GM21360 (cell line): ENCODE measurements around the gene DCTN3.
"Not testable (repeated sequence)": the region's sequence is repeated elsewhere in the genome, so short reads cannot be mapped to it uniquely, and the experiment has no call there.

Experiments used
- ATAC-seq: cut with Tn5 transposase; IDR thresholded peaks from one replicate; pipeline ENCODE4 v1.9.1; 2021; ENCODE audit warnings: mild to moderate bottlenecking, moderate library complexity; ENCODE audit not compliant: unreplicated experiment

Gene DCTN3

DNA sequence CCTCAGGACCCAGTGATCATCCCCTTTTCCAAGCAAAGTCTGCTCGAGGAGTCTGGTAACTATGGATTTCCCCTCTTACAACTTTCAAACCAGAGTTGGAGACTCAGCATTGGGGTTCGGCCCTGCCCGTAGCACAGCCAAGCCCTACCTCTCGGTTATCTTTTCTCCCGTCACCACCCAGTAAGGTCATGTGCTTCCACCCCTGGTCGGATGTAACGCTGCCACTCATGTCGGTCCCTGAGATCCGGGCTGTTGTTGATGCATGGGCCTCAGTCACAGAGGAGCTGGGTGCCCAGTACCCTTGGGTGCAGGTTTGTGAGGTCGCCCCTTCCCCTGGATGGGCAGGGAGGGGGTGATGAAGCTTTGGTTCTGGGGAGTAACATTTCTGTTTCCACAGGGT is 27.4 kb upstream of the DCTN3 start:
- ATAC-seq = no peak

DNA sequence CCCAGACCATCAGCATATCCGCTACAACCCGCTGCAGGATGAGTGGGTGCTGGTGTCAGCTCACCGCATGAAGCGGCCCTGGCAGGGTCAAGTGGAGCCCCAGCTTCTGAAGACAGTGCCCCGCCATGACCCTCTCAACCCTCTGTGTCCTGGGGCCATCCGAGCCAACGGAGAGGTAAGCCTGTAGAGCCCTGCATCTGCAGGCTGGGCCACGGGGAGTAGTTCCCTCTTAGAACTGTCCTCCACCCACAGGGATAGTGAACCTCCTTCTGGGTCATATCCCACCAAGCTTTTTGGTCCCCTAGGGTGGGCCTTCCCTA is 26.7 kb upstream of the DCTN3 start:
- ATAC-seq = no peak

DNA sequence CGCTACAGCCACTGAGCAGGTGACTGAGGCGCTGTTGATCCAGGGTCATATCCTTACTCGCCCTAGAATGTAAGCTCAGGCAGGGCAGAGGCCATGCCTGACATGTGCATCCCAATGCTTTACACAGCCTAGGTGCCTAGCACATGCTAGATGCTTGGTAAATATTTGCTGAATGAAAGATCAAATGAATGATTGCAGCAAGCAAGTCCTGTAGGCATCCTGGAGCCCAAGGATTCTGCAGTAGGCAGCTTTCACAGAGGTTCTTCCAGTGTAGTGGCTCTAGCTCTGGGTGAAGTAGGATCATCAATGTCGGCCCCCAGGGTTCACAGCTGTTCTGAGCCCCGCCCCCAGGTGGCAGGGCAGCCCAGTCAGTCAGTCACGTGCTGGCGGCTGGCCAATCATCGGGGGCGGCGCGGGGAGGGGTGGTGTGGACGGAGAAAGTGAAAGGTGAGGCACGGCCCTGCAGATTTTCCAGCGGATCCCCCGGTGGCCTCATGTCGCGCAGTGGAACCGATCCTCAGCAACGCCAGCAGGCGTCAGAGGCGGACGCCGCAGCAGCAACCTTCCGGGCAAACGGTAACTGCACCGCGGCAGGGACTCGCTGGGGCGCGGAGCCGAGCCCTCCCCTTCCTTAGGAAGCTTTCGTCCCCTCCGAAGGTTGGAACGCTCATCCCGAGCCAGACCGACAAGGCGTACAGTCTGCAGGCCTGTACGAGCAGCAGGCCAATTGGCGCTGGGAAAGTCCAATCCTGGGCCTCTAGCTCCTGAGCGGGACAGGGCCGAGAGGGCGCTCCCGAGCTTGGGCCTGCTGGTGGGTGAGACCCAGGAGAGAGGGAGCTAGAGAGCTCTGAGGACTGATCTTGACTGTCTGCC is 26.2 kb upstream of the DCTN3 start, which contains the start of gene GALT:
GALT (plus strand) TSS at position 465 of the 873 bp plus-strand sequence; CDS start at position 495, 30 bp downstream.
- ATAC-seq = peak; percentile 85

DNA sequence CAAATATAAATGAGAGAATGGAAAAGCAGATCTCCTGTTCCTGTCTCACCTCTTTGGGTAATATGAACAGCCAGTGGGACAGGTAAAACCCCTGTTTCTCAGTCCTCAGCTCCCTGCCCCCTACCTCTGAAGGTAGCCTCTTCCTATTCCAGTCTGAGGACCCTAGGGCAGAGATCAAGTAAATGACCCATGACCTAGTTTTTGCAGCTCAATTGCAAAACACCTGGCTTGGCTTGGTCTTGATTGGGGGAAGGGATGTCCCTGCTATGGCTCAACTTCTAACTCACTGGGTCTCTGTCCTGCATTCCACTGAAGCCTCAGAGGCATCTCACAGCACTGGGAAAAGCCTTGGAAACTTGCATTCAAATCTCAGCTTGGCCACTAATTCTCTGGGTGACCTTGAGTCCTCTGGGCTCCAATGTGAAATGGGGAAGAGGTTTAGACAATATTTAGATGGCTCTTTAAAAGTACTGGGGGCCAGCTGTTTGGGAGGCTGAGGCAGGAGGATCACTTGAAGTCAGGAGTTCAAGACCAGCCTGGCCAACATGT is 24.5 kb upstream of the DCTN3 start:
- ATAC-seq = no peak

DNA sequence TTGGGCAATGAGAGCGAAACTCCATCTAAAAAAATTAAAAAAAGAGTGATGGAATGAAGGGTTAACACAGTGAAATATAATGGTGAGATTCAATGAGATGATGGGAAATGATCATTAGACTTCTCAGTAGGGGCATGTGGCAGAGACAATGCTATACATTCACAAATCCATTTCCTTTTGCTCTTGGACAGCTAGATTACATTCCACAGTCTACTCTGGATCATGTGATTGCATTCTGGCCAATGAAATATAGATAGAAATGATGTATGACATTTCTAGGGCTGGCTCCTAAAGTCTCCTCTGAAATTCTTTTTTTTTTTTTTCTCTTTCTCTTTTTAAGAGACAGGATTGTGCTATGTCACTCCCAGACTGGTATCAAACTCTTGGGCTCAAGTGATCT is 22.4 kb upstream of the DCTN3 start:
- ATAC-seq = no peak

DNA sequence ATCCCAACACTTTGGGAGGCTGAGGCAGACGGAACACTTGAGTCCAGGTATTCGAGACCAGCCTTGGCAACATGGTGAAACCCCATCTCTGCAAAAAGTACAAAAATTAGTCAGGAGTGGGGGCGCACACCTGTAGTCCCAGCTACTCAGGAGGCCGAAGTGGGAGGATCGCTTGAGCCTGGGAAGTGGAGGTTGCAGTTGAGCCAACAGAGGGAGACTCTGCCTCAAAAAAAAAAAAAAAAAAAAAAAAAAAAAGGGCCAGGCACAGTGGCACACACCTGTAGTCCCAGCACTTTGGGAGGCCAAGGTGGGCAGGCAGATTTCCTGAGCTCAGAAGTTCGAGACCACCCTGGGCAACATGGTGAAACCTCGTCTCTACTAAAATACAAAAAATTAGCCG is 19.0 kb upstream of the DCTN3 start:
- not testable (repeated sequence) for ATAC-seq

DNA sequence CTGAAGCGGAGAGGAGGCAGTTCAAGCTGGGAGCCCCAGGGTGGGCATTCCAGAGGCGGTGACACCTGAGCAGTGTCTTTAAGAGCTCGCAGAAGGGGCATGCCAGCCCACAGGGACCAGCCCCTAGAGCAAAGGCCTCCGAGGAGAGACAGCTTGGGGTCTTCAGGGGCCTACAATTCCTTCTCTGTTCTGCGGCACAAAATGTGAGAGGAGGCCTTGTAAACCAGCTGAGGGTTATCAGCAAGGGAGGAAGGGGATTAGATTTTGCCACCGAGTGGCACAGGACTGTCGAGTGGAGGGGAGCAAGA is 17.8 kb upstream of the DCTN3 start:
- no peak for ATAC-seq

DNA sequence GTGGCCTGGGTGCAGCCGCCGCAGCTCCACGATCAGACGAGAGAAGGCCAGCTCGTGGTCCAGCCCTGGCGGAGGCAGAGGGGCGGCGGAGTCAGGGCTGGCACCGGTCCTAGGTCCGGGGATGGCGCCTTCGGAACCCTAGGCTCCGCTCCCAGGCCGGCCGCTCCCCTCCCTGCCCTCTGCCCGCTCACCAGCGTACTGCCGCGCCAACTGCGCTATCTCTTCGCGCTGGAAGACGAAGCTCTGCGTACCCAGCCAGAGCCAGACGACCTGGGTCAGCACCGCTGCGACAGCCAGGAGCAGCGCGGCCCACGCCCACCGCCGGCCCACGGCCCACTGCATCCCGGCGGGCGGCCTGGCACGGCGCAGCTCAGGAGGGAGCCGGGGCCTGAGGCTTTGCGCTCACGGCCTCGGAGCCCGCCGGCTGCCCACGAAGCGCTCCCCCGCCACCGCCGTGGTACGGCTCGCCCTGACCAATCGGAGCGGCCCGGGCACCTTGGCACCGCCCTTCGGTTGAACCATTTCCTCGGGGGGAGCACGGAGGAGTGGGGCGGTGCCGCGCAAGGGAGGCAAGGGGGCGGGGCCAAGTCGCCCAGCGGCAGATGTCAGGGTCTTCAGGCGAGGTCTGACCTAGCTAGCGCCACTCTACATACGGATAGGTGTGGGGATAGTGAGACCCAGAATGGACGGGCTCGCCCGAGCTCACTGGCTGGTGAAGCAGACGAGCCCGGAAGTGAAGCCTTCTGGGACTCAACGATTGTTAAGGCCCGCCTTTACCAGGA is 17.3 kb upstream of the DCTN3 start, which contains the start of gene SIGMAR1:
SIGMAR1 (minus strand) TSS at position 432 of the 782 bp plus-strand sequence; CDS start at position 342, 90 bp downstream.
- ATAC-seq = peak; percentile 81

DNA sequence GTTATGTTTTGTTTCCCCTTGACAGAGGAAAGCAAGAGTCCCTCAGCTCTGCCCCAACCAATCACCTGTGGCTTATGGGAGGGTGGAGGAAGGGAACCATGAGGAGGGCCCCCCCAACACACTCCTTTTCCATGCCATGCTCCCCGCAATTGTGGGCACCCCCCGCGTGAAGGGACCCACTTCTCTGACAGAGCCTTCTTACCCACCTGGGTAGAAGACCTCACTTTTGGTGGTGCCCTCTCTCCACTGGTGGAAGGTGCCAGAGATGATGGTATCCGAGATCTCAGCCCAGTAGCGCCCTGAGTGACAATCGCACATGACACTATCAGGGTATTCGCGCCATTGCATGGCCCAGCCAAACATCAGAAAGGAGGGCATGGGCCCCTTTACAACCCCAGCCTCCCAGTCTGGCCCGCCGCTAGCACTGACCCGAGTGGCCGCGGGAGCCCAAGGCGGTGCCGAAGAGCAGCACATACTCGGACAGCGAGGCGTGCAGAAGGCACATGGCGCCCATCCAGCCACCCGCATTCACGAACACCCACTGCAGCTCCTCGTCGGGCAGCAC is 16.6 kb upstream of the DCTN3 start:
- ATAC-seq = no peak

DNA sequence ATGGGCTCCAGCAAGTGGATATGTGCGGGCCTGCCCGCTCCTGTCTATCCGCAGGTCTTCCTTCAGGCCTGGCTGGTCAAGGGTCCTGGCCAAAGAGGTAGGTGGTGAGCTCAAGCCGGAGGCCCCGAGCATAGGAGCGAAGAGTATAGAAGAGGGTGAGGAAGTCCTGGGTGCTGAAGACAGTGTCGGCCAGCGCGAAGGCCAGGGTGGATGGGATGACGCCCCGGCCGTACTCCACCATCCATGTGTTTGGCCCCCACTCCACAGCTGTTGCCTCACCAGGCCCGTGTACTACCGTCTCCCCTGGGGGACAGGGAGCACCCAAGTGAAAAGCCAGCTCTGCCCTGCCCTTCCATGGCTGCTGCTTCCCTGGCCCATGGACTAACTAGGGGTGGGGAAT is 15.3 kb upstream of the DCTN3 start:
- ATAC-seq = no peak

DNA sequence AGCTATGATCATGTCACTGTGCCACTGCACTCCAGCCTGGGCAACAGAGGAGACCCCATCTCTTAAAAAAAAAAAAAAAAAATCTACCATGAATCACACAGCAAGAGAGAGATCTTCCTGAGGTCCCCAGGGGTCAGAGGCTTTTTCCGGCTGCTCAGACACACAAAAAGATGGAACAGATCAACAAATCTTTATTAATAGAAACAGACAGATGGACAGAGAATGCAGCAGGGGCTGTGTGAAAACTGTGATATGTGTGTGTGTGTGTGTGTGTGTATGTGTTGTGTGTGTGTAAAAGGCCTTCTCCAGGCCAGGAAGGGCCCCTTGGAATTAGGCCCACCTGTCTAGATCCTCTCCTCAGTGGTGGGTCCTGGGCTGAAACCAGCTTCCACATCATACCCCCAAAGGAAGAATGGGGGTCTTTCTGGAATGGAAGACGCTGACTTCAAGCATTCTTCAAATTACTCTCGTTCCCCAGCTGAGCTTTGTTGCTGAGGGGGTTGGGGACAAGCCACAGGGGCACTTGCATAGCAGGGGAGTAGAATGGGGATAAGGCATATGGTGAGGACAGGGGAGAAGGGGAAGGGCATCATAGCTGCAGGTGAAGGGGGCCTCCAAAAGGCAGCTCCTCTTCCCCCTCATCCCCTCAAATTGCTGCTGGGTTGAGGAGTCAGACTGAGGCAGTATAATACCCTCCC is 14.4 kb upstream of the DCTN3 start:
- no peak for ATAC-seq

DNA sequence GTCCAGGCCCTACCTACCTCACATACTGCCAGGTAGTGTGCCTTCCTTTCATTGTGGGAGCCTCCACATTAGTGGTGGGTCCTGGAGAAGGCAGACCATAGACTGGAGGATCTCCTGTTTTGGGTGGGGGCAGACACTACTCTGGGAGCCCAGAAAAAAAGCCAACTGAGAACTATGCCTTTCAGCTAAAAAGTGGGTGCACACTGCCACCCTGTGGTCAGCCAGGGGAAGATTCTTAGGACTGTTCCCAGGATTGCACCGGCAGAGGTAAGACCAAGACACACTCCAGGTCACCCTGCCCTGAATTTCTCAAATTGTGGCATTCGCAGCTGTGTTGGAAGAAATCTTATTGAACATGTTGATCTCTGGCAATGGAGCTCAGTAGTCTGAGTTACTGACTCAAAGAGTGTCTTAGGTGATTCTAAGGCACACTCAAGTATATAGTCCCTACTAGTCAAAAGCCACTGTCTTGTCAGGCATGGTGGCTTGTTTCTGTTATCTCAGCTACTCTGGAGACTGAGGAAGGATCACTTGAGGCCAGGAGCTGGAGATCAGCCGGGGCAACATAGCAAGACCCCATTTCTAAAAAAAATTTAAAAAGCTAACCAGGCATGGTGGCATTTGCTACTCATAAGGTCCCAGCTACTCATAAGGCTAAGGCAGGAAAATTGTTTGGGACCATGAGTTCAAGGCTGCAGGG is 13.7 kb upstream of the DCTN3 start:
- no peak for ATAC-seq

DNA sequence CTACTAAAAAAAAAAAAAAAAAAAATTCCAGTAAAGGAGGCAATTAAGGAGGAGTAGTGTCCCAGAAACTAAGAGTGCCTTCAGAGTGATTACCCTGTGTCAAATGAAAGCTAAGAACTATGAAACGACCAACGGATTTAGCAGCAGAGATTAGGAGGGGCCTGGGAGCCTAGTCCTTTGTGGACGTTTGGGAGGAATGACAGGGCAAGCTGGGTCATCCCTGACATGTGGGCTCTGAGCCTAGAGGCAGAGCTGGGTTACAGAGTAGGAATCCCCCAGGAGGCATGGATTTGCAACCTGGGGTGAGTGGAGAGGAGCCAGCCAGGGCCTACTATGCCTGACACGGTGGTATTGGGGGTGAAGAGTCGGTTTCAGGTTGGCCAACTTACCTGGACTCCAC is 12.9 kb upstream of the DCTN3 start:
- no peak for ATAC-seq

DNA sequence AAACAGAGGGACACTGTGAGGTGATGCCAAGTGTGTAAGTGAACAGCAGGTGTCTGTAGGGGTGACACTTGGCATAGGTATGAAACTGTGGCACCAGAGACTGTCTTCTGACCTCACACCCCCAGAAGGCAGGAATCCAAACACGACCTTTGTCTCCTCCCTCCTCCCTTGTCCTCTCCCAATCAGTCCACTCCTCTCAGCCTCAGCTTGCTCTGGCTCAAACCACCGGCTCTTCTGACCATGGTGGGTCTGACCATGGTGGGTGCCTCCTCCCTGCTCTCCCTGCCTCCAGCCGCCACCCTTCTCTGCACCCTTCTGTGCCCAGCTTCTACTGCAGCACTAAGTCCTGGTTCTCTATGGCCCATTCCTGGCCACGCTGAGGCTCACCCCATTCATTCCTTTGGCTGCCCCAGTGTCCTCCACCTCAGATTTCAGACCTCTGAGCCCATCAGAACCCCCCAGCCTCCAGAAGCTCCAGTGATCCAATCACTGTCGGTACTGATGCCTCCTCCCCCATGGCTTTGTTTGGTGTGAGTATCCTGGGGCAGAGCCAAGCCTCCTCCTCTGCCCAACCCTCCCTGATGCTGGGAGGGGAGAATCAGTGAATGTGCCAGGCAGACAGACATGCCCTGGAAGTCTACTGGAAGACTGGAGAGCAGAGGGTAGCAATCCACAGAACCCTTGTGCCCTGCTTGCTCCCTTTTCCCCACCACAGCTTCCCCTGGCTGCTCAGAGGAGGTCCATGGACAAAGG is 10.3 kb upstream of the DCTN3 start:
- no peak for ATAC-seq

DNA sequence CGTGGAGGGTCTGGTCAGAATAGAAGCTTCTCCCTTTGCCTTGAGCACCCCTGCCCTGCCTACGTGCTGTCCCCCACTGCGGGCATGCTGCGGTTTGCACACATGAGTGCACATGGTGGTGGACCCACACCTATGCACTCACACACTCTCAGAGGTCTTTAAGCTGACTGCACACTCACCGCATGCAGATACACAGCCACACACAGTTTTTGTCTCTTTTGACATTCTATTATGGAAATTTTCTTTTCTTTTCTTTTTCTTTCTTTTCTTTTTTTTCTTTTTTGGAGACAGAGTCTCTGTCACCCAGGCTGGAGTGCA is 9.2 kb upstream of the DCTN3 start:
- no peak for ATAC-seq

DNA sequence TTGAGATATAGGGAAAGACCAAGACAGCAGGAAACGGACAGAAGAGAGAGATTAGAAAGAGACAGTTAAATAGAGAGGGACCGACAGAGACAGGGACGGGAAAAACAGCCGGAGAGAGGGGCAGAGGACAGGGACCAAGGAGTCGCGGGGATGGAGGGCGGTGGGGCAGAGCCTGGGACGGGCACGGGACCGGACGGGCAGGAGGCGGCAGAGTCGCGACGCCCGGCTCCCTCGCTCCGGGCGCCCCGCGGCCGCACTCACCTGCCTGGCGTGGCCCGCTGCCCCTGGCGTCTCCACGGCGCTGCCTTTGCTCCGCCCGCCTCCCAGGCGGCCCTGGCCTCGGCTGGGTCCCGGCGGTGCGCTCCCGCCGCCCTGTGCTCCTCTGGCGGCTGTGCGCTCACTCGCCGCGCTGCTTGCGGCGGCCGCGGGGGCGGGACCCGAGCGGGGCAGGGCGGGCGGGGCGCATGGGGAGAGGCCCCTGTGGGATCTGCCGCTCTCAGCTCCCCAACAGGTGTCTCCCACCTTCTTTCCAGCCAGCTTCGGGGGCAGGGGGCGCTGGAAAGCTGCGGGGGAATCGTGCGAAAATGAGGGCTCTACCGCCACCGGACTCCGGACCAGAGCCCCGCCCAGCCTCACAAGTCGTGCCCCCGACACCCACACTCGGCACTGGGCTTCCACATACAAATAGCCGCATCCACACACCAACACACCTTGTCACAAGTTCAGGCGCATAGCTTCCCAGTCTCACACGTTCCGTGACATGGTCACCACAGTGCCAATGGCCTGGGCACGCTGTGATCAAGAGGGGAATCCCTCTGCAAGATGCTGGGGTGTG is 8.6 kb upstream of the DCTN3 start, which contains the start of gene ARID3C:
ARID3C (minus strand) TSS at position 411 of the 835 bp plus-strand sequence. CDS start 1,052 bp downstream, outside the sequence.
- peak; percentile 51 for ATAC-seq

DNA sequence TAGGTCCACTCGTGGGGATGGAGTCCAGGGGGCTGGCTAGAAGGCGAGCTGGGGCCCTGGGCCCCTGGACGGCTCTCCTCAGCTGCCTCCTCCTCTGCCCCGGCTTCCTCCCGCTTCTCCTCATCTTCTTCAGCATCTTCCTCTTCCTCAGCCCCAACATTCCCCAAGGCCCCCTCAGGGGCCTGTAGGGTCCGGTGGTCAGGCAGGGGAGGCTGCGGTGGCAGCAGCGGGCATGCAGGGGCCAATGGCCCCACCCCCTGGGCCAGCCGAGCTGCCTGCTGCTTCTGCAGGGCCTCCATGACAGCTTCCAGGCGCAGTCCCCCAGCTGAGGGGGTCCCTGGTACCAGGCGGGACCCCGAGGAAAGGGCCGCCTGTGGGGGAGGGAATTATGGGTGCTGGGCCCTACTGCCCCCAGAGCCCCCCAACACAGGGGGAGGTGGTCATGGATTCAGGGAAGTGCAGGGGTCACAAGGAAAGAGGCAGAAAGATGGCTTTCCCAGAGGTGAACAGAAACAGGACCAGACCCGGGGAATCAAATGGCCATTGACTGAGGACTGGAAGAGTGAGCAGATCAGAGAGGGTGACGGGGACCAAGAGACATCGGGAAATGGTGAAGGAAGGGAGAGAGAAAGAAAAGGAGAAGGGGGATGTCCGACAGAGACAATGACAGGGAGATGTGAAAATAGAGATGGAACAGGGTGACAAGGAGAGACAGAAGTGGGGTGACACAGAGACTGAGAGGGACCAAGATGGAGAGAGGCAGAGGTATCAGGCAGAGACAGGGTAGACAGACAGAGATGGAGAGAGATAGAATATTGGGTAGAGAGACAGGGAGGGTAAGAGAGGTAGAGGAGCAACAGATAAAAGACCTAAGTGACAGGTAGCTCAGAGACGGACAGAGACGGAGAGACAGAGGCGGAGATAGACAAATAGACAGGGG is 7.7 kb upstream of the DCTN3 start:
- no peak for ATAC-seq

DNA sequence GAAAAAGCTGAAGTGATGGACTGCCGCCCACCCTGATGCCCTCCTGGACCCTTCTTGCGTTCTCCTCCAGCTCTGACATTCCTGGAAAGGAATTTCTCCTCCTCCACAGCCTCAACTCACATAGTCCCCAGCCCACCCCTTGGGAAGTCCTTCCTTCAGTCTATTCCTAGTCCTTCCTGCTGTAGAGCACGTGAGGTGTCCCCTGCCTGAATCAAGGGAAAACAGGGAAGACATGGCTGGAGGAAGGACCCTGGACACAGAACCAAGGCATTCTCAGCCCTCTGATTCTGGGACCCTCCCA is 4.8 kb upstream of the DCTN3 start:
- no peak for ATAC-seq
